Endothelial cell (in vitro differentiated cells): ENCODE measurements around the gene FBXL16. TPM values are rescaled to one million over a fixed set of nuclear protein-coding genes. Genes with fewer than 3 reads are reported as not detected.
"Not testable (repeated sequence)": the region's sequence is repeated elsewhere in the genome, so short reads cannot be mapped to it uniquely, and the experiment has no call there.

Source experiments
- DNase-seq: peaks from one replicate; pipeline ENCODE4 v3.0.0; 2021; ENCODE audit warnings: low spot score
- H3K27ac Mint-ChIP-seq: one replicate; pipeline ENCODE4 v1.8.0; 2021; ENCODE audit warnings: mixed read lengths, inconsistent platforms; ENCODE audit not compliant: unreplicated experiment
- H3K27me3 Mint-ChIP-seq: one replicate; pipeline ENCODE4 v1.8.0; 2021; ENCODE audit warnings: mild to moderate bottlenecking, moderate library complexity, mixed read lengths, inconsistent platforms; ENCODE audit not compliant: unreplicated experiment
- H3K36me3 Mint-ChIP-seq: one replicate; pipeline ENCODE4 v1.8.0; 2021; ENCODE audit warnings: mild to moderate bottlenecking, low read depth, mixed read lengths, inconsistent platforms; ENCODE audit not compliant: unreplicated experiment
- H3K4me1 Mint-ChIP-seq: one replicate; pipeline ENCODE4 v1.8.0; 2021; ENCODE audit warnings: mild to moderate bottlenecking, mixed read lengths, inconsistent platforms; ENCODE audit not compliant: unreplicated experiment
- H3K4me3 Mint-ChIP-seq: one replicate; pipeline ENCODE4 v1.8.0; 2021; ENCODE audit warnings: mild to moderate bottlenecking, mixed read lengths, inconsistent platforms; ENCODE audit not compliant: unreplicated experiment
- H3K9me3 Mint-ChIP-seq: one replicate; pipeline ENCODE4 v1.8.0; 2021; ENCODE audit warnings: mixed read lengths, inconsistent platforms; ENCODE audit not compliant: unreplicated experiment
- total RNA-seq: library from RNA; stranded (reverse); fragmentation: NEBNext Ultra II Directional; extraction: Animal tissue kit (Norgen Biotek cat#: 25700); gene quantifications from one replicate; pipeline ENCODE4 v1.2.1, GENCODE V29; 2021; ENCODE audit not compliant: unreplicated experiment
- TF ChIP-seq, protein P1 (sequence below): fragments of 200-600 bp; sonication (generic); IDR thresholded peaks from one replicate; pipeline ENCODE4 v1.5.0; 2021; ENCODE audit warnings: antibody characterized with exemption; ENCODE audit not compliant: unreplicated experiment

FBXL16 gene
- total RNA-seq, 1 donor from 2014 or later = not detected

DNA sequence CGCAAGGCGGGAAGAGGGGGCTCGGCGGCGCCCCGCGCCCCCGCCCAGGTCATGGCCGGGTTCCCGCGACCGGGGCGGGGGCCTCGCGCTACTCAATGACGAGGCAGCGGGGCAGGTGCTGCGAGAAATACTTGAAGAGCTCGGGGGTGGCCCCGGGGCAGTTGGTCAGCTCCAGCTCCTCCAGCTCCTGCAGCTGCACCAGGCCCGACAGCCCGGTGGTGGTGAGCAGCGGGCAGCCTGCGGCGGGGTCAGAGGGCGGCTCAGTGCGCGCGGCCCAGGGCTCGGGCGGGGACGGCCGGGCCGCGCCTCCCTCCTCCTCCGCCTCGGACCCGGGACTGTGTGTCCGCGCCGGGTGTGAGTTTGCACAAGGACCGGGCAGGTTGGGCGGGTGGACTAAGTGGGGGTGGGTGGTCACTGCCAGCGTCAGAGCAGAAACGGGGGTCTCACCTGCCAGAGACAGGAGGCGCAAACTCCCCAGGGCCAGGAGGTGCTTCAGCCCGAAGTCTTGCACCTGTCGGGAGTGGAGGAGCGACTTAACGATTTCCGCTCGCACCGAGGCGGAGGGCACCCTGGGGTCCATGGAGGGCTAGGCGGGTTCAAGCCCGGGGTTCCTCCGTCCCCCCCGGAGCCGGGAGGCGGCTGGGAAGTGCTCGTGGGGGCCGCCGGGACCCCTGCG, 11.3 kb downstream of the FBXL16 start:
- Mint-ChIP-seq H3K4me3 (no peak overlapping the region), H3K9me3 (no peaks in the 10 kb centered on the region), H3K27ac (no peak overlapping the region), H3K36me3 (no peaks in the 10 kb centered on the region), H3K27me3 (peaks cover 25% of the 10 kb centered on the region), H3K4me1 (peaks cover 2% of the 10 kb centered on the region)
- DNase-seq = no peak
- TF ChIP-seq, protein P1, sequence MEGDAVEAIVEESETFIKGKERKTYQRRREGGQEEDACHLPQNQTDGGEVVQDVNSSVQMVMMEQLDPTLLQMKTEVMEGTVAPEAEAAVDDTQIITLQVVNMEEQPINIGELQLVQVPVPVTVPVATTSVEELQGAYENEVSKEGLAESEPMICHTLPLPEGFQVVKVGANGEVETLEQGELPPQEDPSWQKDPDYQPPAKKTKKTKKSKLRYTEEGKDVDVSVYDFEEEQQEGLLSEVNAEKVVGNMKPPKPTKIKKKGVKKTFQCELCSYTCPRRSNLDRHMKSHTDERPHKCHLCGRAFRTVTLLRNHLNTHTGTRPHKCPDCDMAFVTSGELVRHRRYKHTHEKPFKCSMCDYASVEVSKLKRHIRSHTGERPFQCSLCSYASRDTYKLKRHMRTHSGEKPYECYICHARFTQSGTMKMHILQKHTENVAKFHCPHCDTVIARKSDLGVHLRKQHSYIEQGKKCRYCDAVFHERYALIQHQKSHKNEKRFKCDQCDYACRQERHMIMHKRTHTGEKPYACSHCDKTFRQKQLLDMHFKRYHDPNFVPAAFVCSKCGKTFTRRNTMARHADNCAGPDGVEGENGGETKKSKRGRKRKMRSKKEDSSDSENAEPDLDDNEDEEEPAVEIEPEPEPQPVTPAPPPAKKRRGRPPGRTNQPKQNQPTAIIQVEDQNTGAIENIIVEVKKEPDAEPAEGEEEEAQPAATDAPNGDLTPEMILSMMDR = no peak

DNA sequence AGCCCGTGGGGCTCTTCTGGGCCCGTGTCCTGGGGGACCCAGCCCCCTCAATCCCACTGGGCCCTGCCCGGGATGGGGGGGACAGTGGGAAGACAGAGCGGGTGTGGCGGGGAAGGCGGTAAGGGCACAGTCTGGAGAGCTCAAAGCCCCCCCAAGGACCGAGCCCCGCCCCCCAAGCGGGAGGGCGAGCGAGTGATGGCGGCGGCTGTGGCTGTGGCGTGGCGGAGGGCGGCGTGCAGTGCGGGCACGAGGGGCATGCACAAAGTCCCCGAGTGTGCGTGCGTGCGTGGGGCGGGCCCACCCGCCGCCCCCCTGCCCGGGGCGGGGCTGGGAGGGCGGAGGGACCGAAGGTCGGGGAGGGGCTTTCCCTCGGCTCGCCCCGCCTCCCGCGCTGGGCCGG, 11.8 kb downstream of the FBXL16 start:
- no peak for DNase-seq
- TF ChIP-seq, protein P1 = no peak
- H3K27ac Mint-ChIP-seq = no peak overlapping the region
- peaks cover 3% of the 10 kb centered on the region for H3K4me1 Mint-ChIP-seq
- peaks cover 27% of the 10 kb centered on the region for H3K27me3 Mint-ChIP-seq
- no peak overlapping the region for H3K4me3 Mint-ChIP-seq
- H3K36me3 Mint-ChIP-seq = no peaks in the 10 kb centered on the region
- no peaks in the 10 kb centered on the region for H3K9me3 Mint-ChIP-seq

DNA sequence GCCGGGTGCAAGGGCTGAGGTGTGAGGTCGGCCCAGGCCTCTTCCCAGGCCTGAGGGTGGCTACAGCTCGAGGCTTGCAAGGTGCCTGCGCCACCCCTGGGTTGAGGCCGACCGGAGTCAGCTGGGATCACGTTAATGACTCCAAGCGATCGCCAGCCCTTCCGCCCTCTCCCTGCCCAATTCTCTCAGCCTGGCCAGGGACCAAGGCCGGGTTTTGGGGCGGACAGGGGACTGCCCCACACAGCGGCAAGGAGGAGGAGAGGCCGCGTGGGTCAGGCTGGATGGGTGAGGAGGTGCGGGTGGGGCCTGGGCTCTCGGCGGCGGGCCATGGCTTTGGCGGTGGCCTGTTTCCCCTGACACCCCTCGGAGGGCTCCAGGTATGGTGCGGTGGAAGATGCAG, 12.2 kb downstream of the FBXL16 start:
- Mint-ChIP-seq H3K4me3 (no peak overlapping the region), H3K36me3 (no peaks in the 10 kb centered on the region), H3K4me1 (peaks cover 3% of the 10 kb centered on the region), H3K27me3 (peaks cover 28% of the 10 kb centered on the region), H3K27ac (no peak overlapping the region), H3K9me3 (no peaks in the 10 kb centered on the region)
- TF ChIP-seq, protein P1 = no peak
- DNase-seq = no peak

DNA sequence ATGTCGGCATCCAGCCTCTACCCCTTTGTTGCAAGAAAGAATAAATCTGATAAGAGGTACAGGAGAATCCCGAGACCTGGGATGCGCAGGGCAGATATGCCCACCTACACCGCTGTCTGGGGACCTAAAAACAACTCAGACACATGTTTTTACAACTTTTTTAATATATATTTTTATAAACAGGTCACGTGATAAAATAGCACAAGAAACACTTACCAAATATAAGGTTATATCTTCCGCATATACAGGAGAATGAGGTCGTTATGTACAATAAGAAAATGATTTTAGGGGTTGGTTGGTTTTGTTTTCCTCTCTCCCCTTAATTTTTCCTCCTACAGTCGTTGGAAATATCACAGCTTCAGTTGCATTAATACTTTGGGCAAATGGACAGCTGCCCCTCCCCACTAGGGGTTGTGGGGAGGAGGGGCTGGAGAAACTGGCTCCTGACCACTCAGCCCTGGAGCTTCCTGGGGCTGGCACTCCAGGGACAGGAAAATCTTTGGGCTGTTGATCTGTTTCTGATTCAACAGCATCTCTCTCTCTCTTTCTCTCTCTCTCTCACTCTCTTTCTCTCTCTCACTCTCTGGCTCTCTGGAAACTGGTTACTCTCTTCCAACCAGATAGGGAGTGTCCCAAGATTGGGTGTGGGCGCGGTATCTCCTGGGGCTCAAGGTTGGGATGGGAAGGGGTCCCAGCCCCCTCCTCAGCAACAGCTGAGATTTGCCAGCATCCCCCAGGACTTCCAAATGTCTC, 13.1 kb downstream of the FBXL16 start:
- no peak for DNase-seq
- TF ChIP-seq, protein P1 = no peak

DNA sequence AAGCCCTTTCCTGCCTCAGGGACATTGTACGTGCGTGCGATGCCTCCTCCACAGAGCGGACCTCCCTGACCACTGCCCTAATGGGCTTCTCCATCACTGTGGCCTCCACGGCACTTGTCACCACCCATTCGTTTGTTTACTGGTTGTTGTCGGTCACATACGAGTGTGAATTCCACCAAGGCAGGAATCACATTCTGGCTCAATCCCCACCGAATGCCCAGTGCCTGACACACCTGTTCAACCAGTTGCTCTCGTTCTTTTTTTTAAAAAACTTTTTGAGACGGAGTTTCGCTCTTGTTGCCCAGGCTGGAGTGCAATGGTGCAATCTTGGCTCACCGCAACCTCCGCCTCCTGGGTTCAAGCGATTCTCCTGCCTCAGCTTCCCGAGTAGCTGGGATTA, 14.4 kb downstream of the FBXL16 start:
- Mint-ChIP-seq H3K27me3 (peaks cover 21% of the 10 kb centered on the region), H3K4me3 (peak overlapping the region; percentile 43), H3K27ac (peak overlapping the region; percentile 13)
- not testable (repeated sequence) for H3K36me3 Mint-ChIP-seq, DNase-seq, H3K4me1 Mint-ChIP-seq, H3K9me3 Mint-ChIP-seq

More for the DNA sequence above, 13.1 kb downstream of the FBXL16 start:
- Mint-ChIP-seq H3K36me3 (no peaks in the 10 kb centered on the region), H3K9me3 (no peaks in the 10 kb centered on the region), H3K4me3 (no peak overlapping the region), H3K27ac (no peak overlapping the region), H3K4me1 (peaks cover 3% of the 10 kb centered on the region), H3K27me3 (peaks cover 27% of the 10 kb centered on the region)
